Measurements from ENCODE around the gene KCTD13.
"Not testable (repeated sequence)": the region's sequence is repeated elsewhere in the genome, so short reads cannot be mapped to it uniquely, and the experiment has no call there.

The KCTD13 gene

GRCh38 chr16:29962344-29962994, 36.4 kb upstream of the KCTD13 start:
- no peaks in the 10 kb centered on the region for H3K27me3 ChIP-seq (replicated peaks; ENCODE audit: insufficient read depth, low read length)
- H3K9me2 ChIP-seq (replicated peaks; ENCODE audit: insufficient read depth, low read length), result no peaks in the 10 kb centered on the region
- H2AFZ ChIP-seq (ENCODE audit: low read length), result peak overlapping the region; percentile 85
- no peaks in the 10 kb centered on the region for H3K79me2 ChIP-seq (ENCODE audit: low read length)
- H3K4me2 ChIP-seq (ENCODE audit: low read depth, low read length), result peak overlapping the region; percentile 94
- H3K9ac ChIP-seq (ENCODE audit: low read length), result peak overlapping the region; percentile 58
- peaks cover 5% of the 10 kb centered on the region; the same call in 1 of the 2 replicates for H3K4me1 ChIP-seq (ENCODE audit: low read length)
- no peaks in the 10 kb centered on the region for H3K36me3 ChIP-seq (replicated peaks; ENCODE audit: insufficient read depth, low read length)
- H3K9me3 ChIP-seq (replicated peaks; ENCODE audit: insufficient read depth, low read length), result no peaks in the 10 kb centered on the region
- no peak for DNase-seq
- H4K20me1 ChIP-seq (ENCODE audit: insufficient read depth, low read length), result no peaks in the 10 kb centered on the region
- TF ChIP-seq EZH2phosphoT487 (IDR thresholded peaks at IDR 0.05; ENCODE audit: low read length), result no peak
- TF ChIP-seq, protein P1, sequence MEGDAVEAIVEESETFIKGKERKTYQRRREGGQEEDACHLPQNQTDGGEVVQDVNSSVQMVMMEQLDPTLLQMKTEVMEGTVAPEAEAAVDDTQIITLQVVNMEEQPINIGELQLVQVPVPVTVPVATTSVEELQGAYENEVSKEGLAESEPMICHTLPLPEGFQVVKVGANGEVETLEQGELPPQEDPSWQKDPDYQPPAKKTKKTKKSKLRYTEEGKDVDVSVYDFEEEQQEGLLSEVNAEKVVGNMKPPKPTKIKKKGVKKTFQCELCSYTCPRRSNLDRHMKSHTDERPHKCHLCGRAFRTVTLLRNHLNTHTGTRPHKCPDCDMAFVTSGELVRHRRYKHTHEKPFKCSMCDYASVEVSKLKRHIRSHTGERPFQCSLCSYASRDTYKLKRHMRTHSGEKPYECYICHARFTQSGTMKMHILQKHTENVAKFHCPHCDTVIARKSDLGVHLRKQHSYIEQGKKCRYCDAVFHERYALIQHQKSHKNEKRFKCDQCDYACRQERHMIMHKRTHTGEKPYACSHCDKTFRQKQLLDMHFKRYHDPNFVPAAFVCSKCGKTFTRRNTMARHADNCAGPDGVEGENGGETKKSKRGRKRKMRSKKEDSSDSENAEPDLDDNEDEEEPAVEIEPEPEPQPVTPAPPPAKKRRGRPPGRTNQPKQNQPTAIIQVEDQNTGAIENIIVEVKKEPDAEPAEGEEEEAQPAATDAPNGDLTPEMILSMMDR (IDR thresholded peaks at IDR 0.05; ENCODE audit: low read length), result no peak
- no peak for TF ChIP-seq EZH2 (optimal IDR thresholded peaks at IDR 0.05; ENCODE audit: low read depth, low read length)
- H3K4me3 ChIP-seq (ENCODE audit: low read length), result peak overlapping the region; percentile 76
- H3F3A ChIP-seq (ENCODE audit: insufficient read depth, low read length), result 0 out of 2 replicates have a peak, but pooled peaks cover 6% of the 10 kb centered on the region
- no peak overlapping the region for H3K27ac ChIP-seq (ENCODE audit: low read length)

DNA sequence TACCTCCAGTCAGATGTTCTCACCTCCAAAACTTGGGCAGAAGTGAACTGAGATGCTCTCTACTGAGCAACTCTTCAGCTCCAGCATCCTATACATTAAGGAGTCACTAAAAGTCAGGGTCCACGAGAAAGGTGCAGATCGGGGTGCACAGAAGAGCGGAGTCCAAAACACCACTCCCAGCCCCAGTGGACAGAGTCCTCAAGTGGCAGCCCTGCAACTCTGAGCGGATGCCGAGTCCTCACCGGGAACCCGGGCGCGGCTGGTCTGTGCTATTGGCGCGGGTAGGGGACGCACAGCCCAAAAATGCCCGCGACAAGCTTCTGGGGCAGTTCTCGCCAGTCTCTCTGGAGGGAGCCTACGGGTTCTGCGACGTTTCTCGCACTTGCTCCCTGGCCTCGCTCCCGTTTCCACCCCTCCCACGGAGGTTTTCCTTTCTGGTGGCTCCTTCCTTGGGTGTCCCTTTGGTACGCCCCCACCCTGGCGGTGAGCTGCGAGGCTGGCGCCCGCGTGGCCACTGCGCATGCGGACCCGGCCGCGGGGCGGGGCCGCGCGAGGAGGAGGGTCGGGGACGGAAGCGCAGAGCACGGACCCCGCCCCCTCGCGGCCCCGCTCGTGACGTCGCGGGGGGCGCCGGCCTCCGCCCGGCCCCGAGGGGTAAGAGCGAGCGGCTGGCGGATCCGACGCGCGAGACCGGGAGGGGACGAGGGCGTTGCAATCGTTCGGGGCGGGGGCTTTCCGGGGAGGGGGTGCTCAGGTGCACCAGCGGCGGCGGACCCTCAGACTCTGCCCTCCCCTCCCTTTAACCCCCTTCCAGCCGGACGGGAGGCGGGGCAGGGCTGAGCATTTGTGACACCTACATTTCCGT, 35.7 kb upstream of the KCTD13 start, which contains the start of gene TMEM219:
Gene TMEM219, plus strand, starts transcription at position 601 of the 865 bp plus-strand sequence. CDS start 1,065 bp downstream, outside the sequence.
- Histone ChIP-seq H3K9ac (ENCODE audit: low read length) (peak within 1 kb of the TSS; percentile 84), H3K27ac (ENCODE audit: low read length) (peak within 1 kb of the TSS; percentile 55; the same call in 1 of the 2 replicates), H3K4me3 (ENCODE audit: low read length) (peak within 1 kb of the TSS; percentile 76), H3K4me2 (ENCODE audit: low read depth, low read length) (peak within 1 kb of the TSS; percentile 94), H3K9me3 (replicated peaks; ENCODE audit: insufficient read depth, low read length) (no peaks in the 10 kb centered on the region), H3K4me1 (ENCODE audit: low read length) (peaks cover 5% of the 10 kb centered on the region; the same call in 1 of the 2 replicates), H4K20me1 (ENCODE audit: insufficient read depth, low read length) (no peaks in the 10 kb centered on the region), H3K9me2 (replicated peaks; ENCODE audit: insufficient read depth, low read length) (no peaks in the 10 kb centered on the region), H3K36me3 (replicated peaks; ENCODE audit: insufficient read depth, low read length) (no peaks in the 10 kb centered on the region), H3K79me2 (ENCODE audit: low read length) (no peaks in the 10 kb centered on the region), H3F3A (ENCODE audit: insufficient read depth, low read length) (0 out of 2 replicates have a peak, but pooled peaks cover 6% of the 10 kb centered on the region), H2AFZ (ENCODE audit: low read length) (peak within 1 kb of the TSS; percentile 89), H3K27me3 (replicated peaks; ENCODE audit: insufficient read depth, low read length) (no peaks in the 10 kb centered on the region)
- DNase-seq, result peak; percentile 93
- no peak for TF ChIP-seq EZH2 (optimal IDR thresholded peaks at IDR 0.05; ENCODE audit: low read depth, low read length)
- TF ChIP-seq, protein P1 (IDR thresholded peaks at IDR 0.05; ENCODE audit: low read length), result peak; percentile 29

DNA sequence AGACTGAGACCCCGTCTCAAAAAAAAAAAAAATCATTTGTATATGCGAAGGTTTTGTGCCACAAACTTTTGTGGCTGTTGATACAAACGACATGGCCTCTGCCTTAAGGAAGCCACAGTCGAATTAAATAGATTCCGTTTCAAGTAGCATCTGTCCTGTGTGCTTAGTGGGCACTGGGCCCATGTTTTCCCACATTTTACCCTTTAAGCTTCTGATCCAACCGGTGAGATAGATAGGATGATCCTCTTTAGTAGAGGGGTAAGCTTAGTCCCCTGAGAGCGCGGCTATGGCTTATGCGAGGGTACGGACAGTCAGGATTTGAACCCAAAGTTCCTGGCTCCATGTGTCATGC, 35.1 kb upstream of the KCTD13 start:
- no peaks in the 10 kb centered on the region for H3K79me2 ChIP-seq (ENCODE audit: low read length)
- no peak for TF ChIP-seq EZH2 (optimal IDR thresholded peaks at IDR 0.05; ENCODE audit: low read depth, low read length)
- TF ChIP-seq, protein P1 (IDR thresholded peaks at IDR 0.05; ENCODE audit: low read length), result no peak
- no peak for TF ChIP-seq EZH2phosphoT487 (IDR thresholded peaks at IDR 0.05; ENCODE audit: low read length)
- H3K9ac ChIP-seq (ENCODE audit: low read length), result peak overlapping the region; percentile 84; the same call in 1 of the 2 replicates
- H3K36me3 ChIP-seq (replicated peaks; ENCODE audit: insufficient read depth, low read length), result no peaks in the 10 kb centered on the region
- H3K4me1 ChIP-seq (ENCODE audit: low read length), result peaks cover 5% of the 10 kb centered on the region; the same call in 1 of the 2 replicates
- H3F3A ChIP-seq (ENCODE audit: insufficient read depth, low read length), result 0 out of 2 replicates have a peak, but pooled peaks cover 6% of the 10 kb centered on the region
- no peaks in the 10 kb centered on the region for H3K9me2 ChIP-seq (replicated peaks; ENCODE audit: insufficient read depth, low read length)
- no peaks in the 10 kb centered on the region for H3K9me3 ChIP-seq (replicated peaks; ENCODE audit: insufficient read depth, low read length)
- DNase-seq, result no peak
- peak overlapping the region; percentile 55; the same call in 1 of the 2 replicates for H3K27ac ChIP-seq (ENCODE audit: low read length)
- no peaks in the 10 kb centered on the region for H4K20me1 ChIP-seq (ENCODE audit: insufficient read depth, low read length)
- peak overlapping the region; percentile 66 for H3K4me2 ChIP-seq (ENCODE audit: low read depth, low read length)
- peak overlapping the region; percentile 89 for H2AFZ ChIP-seq (ENCODE audit: low read length)
- no peaks in the 10 kb centered on the region for H3K27me3 ChIP-seq (replicated peaks; ENCODE audit: insufficient read depth, low read length)
- peak overlapping the region; percentile 76 for H3K4me3 ChIP-seq (ENCODE audit: low read length)

DNA sequence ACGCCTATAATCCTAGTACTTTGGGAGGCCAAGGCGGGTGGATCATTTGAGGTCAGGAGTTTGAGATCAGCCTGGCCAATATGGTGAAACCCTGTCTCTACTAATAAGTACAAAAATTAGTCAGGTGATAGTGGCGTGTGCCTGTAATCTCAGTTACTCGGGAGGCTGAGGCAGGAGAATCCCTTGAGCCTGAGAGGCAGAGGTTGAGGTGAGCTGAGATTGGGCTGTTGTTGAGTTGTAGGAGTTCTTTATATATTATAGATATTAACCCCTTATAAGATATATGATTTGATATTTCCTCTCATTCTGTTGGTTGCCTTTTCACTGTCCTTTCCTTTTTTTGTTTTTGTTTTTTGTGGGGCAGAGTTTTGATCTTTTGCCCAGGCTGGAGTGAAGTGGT, 33.8 kb upstream of the KCTD13 start:
- not testable (repeated sequence) for H3K9me3 ChIP-seq (replicated peaks; ENCODE audit: insufficient read depth, low read length); H3K27ac ChIP-seq (ENCODE audit: low read length)

More for the DNA sequence above, 33.8 kb upstream of the KCTD13 start:
- H3K27me3 ChIP-seq (replicated peaks; ENCODE audit: insufficient read depth, low read length); H2AFZ ChIP-seq (ENCODE audit: low read length); DNase-seq; H3K36me3 ChIP-seq (replicated peaks; ENCODE audit: insufficient read depth, low read length); H3K9ac ChIP-seq (ENCODE audit: low read length); H4K20me1 ChIP-seq (ENCODE audit: insufficient read depth, low read length); H3K9me2 ChIP-seq (replicated peaks; ENCODE audit: insufficient read depth, low read length); H3K4me2 ChIP-seq (ENCODE audit: low read depth, low read length); H3K4me1 ChIP-seq (ENCODE audit: low read length); H3K79me2 ChIP-seq (ENCODE audit: low read length); H3F3A ChIP-seq (ENCODE audit: insufficient read depth, low read length); H3K4me3 ChIP-seq (ENCODE audit: low read length): not testable (repeated sequence)

Data from MM.1S (cell line).